Daoy (cell line): Measurements from ENCODE around the gene SLAMF1. TPM values are rescaled to one million over a fixed set of nuclear protein-coding genes. Genes with fewer than 3 reads are reported as not detected.
"Not testable (repeated sequence)": the region's sequence is repeated elsewhere in the genome, so short reads cannot be mapped to it uniquely, and the experiment has no call there.

Experiments used
- DNase-seq: peaks from one replicate; pipeline ENCODE4 v3.0.0-alpha.2; 2015; ENCODE audit warnings: low read depth
- total RNA-seq: library from RNA; depleted of rRNA; stranded (reverse); fragments of >200 nt; shearing (Covaris generic); gene quantifications from 2 replicates; pipeline ENCODE4 v1.2.3, GENCODE V29; 2014

Gene SLAMF1
- total RNA-seq, 1 experiment from 2014 or later: not detected

- DNase-seq: no peak
Measured at GRCh38 chr1:160640359-160641123, 6.3 kb downstream of the SLAMF1 start.

DNA sequence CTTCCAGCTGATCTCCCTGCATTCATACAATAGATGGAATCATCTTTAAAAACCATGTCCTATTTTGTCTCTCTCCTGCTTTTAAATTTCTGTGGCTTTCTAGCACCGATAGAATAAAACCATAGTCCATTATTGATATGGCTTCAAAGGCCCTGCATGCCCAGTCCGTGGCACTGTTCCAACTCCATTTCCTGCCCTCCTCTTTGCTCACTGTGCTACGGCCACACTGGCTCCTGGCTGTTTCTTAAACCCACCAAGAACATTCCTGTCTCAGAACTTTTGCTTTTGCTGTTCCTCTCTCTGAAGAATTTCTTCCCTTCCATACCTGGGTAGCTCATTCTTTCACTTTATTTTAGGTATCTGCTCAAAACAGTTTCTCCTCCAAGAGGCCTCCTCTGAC lies 7.2 kb downstream of the SLAMF1 start:
- DNase-seq: peak; percentile 54

DNA sequence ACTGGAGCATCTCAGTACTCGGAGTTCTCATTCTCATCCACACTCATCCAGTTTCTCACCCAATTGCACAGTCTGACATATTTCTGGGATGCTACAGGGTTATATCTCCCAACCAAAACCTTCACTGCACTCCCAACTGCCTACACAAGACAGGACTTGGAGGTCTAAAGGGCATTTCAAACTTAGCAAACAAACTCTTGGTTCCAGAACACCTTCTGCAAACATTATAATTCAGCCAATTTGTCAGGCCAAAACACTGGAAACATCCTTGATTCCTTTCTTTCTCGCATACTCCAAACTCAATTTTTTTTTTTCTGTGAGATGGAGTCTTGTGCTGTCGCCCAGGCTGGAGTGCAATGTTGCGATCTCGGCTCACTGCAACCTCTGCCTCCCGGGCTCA lies 7.9 kb downstream of the SLAMF1 start:
- no peak for DNase-seq

DNA sequence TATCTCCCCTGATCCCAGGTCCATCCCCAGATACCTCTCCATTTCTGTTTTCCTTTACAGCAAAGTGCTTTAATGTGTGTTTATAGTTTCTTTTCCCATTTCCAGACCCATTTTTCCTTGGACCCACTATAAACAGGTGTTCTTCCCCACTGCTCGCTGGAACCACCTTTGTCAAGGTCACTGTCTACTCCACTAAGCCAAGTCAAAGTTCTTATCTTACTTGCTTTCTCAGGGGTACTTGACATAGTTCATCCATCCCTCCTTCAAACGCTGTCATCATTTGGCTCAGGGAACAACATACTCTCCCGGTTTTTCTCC lies 8.3 kb downstream of the SLAMF1 start:
- DNase-seq: no peak

DNA sequence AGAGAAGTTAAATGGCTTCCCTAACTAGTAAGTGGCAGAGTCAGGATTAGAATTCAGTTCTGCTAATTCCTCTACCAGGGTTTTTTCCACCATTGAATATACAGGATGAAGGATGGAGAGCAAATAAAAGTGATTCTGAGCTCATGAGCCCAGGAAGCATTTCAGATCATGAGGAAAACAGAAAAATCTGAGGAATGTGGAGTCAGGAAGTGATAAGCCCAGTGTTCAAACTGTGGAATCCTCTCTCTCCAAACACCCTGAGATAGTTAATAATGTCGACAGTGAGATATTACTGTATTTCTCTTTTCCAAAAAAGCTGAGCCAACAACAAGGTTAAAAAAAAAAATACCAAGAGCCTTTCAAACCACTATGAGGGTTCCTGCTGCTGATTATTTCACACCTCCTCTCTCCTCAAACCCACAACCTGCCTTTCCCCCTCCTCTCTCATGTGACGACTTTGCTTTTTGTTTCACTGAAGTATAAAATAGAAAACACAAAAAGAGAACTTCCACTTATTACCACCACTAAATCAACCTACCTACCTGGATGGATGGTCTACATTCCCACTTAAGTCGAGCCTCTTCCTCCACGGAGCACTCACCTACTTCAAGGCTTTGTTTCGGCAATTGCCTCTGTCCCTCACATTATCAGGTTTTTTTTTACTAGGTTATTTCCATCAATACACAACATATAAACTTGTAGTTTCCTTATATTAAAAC lies 8.9 kb downstream of the SLAMF1 start:
- peak; percentile 13 for DNase-seq

DNA sequence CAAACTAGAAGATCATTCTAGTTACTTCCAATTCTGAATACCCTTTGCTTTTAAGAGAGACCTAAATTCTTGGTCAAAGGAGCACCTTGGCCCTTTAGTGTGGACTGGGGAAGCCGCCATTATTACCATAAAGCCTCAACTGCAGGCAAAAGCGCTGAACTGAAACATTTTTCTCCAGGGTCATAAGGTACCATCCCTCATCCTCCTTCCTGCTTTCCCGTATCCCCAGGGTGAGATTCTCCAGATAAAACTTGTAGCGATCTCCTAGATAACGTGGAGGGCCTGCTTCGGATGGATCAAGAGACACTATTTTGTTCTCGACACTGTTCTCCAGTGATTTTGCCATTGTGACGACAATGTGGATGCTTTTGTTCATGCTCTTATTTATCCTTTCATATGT lies 9.8 kb downstream of the SLAMF1 start:
- DNase-seq: no peak

DNA sequence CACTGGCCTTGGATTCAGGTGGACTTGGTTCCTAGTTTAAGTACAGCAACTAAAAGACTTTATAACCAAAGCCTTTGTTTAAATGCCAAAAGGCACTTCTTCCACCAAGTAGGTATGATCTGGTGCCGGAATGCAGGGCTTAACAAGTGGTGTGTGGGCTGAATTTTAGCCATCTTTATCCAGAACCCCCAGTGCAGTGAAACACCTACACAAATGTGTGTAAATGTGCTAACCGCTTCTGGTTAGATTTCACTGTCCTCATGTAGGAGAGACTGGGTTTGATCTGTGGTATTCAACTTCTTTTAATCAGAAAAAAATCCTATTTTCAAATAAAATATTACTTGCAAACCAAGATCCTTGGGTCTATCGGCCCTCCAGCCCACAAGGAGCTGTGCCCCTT lies 10.3 kb downstream of the SLAMF1 start:
- DNase-seq: no peak

DNA sequence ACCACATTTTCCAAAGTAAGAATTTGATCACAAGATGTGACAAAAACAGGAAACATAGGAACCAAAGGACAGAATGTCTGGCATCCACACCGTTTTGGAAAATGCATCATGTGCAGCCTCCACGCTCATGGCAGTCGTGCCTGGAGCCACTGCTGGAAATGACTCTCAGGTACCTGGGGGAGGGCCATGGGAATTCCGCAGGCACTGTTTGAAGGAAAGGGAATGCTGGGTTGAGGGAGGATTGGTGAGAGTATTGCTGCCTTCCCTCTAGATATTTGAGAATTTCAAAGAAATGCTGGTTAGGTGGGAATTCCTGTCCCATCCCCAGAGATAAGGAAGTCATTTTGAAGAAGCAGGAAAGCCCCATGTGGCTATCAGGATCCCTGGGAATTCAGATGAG lies 10.8 kb downstream of the SLAMF1 start:
- no peak for DNase-seq

DNA sequence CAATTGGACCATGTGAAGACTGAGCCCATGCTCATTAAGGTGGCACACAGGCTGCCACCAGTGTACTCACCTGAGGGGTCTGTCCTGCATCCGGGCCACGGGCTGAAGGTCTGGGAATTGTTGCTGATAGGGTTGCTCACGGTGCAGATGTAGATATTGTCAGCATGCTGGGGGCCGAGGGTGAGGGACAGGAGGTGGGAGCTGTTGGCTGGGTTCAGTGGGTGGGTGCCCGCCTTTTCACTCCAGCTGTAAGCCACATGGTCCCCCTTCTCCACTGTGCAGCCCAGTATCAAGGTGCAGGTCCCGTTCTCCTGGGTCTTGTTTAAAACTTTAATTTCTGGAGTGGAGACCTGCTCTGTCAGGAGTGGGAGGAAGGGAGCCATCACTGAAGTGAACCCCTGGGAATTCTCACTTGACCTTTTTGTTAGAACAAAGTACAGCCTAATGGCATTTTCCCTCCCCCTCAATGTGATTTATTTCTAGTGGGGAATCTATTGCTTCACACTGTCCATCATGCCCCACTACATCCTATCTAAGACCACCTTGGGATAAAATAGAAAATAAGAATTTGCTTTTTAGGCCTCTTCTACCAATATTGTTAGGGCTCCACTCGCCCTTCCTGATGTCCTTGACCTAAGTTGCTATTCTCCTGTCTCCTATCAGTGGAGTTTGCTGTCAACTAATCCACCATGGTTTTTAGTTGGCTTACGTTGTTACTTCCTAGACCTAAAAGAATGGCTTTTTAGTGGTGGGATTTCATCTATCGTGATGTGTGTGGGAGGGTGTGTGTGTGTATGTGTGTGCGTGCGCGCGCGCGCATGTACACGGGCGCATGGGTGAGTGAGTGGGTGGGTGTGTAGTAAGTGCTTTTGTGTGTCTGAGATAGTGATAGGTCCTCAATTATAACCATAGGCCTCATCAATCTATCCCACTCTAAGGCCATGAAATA lies 12.0 kb downstream of the SLAMF1 start:
- DNase-seq: no peak

- DNase-seq: no peak
Measured at GRCh38 chr1:160633330-160633903, 13.4 kb downstream of the SLAMF1 start.

GRCh38 chr1:160631983-160632625 lies 14.7 kb downstream of the SLAMF1 start:
- no peak for DNase-seq

GRCh38 chr1:160630523-160631451 lies 16.1 kb downstream of the SLAMF1 start:
- DNase-seq: no peak

- no peak for DNase-seq
Measured at GRCh38 chr1:160629286-160630210, 17.3 kb downstream of the SLAMF1 start.

DNA sequence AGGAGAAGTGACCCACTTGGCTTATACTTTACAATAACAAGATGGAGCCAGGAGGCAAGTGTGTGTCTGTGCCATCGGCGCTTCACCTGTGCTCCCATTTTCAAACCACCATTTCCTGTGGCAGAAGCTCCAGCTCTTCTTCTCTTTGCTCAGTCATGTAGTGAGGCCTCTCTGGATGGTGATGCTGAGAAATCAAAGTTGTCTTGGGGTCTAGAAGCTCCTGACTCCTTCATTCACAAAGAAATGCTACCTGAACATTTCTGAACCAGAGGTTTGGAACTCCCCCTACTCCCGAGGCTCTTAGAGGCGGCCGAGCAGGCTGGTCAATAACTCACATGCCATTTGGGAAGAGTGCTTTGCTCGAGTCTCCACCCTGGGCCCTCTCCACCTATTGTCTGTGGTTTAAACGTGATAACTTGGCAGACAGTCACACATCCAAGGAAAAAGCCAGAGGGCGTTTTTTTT lies 18.0 kb downstream of the SLAMF1 start:
- no peak for DNase-seq

DNA sequence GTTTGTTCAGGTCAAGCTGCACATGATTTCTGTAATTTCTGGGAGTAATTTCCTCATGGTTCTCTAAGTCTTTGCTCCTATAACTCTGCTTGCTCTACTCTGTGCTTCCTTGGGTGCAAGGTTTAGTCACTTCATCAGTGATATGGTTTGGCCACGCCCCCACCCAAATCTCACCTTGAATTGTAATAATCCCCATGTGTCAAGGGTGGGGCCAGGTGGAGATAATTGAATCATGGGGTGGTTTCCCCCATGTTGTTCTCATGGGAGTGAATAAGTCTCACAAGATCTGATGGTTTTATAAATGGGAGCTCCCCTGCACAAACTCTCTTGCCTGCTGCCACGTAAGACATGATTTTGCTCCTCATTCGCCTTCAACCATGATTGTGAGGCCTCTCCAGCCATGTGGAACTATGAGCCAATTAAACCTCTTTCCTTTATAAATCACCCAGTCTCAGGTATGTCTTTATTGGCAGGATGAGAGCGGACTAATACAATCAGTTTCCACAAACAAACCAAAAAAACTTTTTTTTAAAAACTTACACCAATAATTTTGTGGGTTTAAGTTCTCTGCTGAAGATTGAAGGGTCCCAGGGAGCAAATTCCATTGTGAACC lies 19.1 kb downstream of the SLAMF1 start:
- DNase-seq: not testable (repeated sequence)

DNA sequence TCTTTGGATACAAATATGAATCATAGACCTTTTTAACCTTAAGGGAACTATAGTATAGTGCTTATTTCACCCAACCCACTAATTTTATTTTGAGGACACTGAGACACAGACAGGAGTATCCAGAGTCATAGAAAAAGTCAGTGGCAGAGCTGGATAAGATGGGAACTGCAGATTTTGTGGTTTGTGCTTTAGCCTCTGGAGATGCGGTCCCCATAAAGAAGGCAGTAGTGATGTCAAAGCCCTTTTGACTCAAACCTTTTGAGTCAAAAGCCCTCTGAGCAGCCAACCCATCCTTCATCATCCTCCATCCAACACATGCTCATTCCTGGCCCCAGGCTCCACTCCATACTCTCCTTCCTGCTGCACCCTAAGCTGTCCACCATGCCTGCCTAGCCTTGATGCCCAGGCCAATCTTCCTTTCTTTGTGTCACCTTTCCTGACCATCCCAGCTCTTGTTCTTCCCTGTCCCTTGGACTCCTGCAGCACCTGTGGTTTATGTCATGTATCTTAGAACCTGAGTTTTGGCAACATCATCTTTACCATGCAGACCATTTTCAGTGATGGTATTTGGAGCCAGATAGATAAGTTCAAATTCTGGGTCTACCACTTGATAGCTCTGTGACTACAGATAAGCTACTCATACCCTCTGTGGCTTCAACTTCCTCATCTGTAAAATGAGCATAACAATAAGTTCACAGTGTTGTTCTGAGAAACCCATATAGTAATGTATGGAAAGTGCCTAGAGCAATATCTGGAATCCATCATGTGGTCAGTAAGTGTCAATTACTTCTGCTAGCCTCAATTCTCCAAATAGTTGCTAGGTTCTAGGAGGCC lies 20.1 kb downstream of the SLAMF1 start:
- no peak for DNase-seq

DNA sequence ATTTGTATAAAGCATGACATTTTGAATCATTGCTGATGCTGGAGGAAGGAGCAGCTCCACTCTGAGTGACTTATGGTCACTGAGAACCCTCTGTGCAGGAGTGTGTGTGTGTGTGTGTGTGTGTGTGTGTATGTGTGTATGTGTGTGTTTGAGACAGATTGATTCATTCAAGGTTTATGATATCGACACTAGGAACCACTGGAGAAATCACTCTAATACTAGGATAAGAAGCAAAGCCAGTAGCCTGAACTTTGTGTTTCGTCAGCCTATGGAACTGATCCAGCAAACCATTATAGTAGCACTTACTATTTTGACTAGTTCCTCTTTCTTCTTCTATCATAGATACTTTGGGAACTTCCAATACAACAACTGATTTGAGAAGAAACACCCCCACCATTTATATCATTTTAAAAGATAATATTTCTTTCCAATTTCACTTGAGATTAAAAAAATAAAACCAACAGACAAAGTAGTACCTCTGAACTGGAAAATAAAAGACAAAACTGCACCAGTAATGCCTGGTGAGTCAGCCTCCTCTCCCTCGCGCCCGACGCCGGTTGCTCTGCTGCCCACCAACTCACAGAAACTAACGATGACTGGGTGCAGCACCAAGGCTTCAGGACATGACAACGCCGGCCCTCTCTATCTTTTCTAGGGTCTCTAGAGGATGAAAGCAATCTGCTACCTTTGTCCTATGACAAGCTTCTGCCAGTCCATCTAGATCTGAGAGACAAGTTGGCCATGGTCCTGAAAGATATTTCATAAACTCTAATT lies 20.9 kb downstream of the SLAMF1 start:
- peak; percentile 46 for DNase-seq
